ENCODE data around the gene DARS1. TPM values are rescaled to one million over a fixed set of nuclear protein-coding genes. Genes with fewer than 3 reads are reported as not detected.
"Not testable (repeated sequence)": the region's sequence is repeated elsewhere in the genome, so short reads cannot be mapped to it uniquely, and the experiment has no call there.

Gene DARS1
- total RNA-seq, 1 donor from 2014 or later = 63.1 TPM

DNA sequence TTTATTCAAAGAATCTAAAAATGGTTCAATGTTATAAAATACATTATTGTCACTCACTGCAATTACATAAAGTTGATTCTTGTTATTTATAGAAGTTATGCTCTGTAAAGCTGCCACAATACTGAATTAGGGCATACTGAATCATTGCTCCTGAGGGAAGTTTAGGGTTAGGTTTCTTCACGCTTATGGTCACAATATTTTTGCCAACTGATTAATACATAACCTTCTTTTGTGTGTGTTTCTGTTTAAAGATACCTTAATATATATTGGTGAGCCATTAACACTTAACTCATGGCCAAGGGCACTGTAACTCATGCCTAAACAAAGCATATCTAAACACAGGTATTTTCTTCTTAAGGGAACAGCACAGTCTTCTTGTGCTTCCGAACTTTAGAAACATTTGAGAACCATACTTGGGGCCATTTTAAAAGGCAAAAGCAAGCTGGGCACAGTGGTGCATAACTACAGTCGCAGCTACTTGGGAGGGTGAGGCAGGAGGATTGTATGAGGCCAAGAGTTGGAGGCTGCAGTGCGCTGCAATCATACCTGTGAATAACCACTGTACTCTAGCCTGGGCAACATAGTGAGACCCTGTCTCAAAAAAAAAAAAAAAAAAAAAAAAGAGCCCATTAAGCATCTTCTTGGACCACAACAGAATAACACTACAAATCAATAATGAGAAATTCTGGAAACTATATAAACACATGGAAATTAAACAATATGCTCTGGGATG, 15.6 kb downstream of the DARS1 start:
- Histone ChIP-seq H3K4me1 (no peaks in the 10 kb centered on the region), H3K27ac (no peak overlapping the region), H3K27me3 (no peaks in the 10 kb centered on the region), H3K36me3 (no peaks in the 10 kb centered on the region), H3K9me3 (no peaks in the 10 kb centered on the region), H3K4me3 (no peak overlapping the region)
- no peak for DNase-seq (ENCODE audit: extremely low spot score in 2 of 2)
- TF ChIP-seq POLR2A (IDR thresholded peaks at IDR 0.05) (no peak), POLR2AphosphoS5 (IDR thresholded peaks at IDR 0.05; ENCODE audit: insufficient read depth in 1 of 2, low read depth in 1 of 2) (no peak)
- TF ChIP-seq, protein P1, sequence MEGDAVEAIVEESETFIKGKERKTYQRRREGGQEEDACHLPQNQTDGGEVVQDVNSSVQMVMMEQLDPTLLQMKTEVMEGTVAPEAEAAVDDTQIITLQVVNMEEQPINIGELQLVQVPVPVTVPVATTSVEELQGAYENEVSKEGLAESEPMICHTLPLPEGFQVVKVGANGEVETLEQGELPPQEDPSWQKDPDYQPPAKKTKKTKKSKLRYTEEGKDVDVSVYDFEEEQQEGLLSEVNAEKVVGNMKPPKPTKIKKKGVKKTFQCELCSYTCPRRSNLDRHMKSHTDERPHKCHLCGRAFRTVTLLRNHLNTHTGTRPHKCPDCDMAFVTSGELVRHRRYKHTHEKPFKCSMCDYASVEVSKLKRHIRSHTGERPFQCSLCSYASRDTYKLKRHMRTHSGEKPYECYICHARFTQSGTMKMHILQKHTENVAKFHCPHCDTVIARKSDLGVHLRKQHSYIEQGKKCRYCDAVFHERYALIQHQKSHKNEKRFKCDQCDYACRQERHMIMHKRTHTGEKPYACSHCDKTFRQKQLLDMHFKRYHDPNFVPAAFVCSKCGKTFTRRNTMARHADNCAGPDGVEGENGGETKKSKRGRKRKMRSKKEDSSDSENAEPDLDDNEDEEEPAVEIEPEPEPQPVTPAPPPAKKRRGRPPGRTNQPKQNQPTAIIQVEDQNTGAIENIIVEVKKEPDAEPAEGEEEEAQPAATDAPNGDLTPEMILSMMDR (IDR thresholded peaks at IDR 0.05) = no peak
- intact Hi-C loops (cut with DNase I) = no loop called here

DNA sequence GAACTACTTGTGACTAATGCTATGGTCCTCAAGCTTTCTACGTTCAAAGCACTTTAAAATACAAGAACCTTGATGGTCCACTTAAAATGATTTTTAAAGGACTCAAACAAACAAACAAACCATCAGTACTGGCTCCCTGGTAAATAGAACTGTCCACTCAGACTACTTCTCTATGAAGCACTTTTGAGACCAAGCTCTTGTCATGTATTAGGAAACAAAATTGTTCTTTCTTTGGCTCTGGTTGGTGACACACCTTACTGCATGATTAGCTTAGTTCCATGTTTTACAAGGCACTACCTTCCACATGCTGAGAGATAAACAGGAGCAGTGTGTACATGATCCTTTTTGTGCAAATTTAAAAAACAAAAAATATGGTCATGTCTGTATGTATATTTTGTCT, 19.7 kb downstream of the DARS1 start:
- H3K4me3 ChIP-seq = no peak overlapping the region
- intact Hi-C loops (cut with DNase I) = no loop called here
- no peaks in the 10 kb centered on the region for H3K27me3 ChIP-seq
- no peaks in the 10 kb centered on the region for H3K9me3 ChIP-seq
- H3K27ac ChIP-seq = no peak overlapping the region
- no peak for DNase-seq (ENCODE audit: extremely low spot score in 2 of 2)
- peaks cover 0 to 3% of the 10 kb centered on the region in 2 donors for H3K36me3 ChIP-seq
- TF ChIP-seq, protein P1 (IDR thresholded peaks at IDR 0.05) = no peak
- TF ChIP-seq POLR2AphosphoS5 (IDR thresholded peaks at IDR 0.05; ENCODE audit: insufficient read depth in 1 of 2, low read depth in 1 of 2) (no peak), POLR2A (IDR thresholded peaks at IDR 0.05) (no peak)
- H3K4me1 ChIP-seq = peaks cover 12% of the 10 kb centered on the region

DNA sequence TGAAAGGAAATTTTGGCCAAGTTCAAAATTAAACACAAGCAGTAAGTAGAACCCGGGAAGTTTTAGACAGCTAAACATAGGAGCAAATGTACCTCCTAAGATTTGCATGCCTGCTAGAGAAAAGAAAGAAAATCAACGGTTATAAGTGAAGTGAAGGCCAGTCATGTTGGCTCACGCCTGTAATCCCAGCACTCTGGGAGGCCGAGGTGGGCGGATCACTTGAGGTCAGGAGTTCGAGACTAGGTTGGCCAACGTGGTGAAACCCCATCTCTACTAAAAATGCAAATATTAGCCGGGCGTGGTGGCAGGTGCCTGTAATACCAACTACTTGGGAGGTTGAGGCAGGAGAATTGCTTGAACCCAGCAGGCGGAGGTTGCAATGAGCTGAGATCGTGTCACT, 21.0 kb downstream of the DARS1 start:
- H3K36me3 ChIP-seq; DNase-seq (ENCODE audit: extremely low spot score in 2 of 2); H3K9me3 ChIP-seq; H3K27me3 ChIP-seq; H3K4me3 ChIP-seq; intact Hi-C loops (cut with DNase I); H3K27ac ChIP-seq: not testable (repeated sequence)
- peaks cover 20% of the 10 kb centered on the region for H3K4me1 ChIP-seq

DNA sequence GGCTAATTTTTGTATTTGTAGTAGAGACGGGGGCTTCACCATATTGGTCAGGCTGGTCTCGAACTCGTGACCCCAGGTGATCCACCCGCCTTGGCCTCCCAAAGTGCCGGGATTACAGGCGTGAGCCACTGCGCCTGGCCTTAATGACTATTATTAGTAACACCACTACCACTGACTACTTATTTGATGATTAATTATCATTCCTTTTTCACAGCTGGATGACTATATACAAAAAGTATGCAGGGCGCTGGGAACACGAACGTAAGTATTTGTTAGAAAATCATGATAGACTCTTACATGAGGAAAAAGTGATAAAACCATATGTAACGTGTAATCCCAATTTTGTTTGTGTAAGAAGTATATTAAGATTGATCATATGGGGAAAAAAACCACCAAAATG, 21.6 kb downstream of the DARS1 start:
- intact Hi-C loops (cut with DNase I) = no loop called here
- Histone ChIP-seq H3K9me3 (no peaks in the 10 kb centered on the region), H3K27ac (no peak overlapping the region), H3K27me3 (no peaks in the 10 kb centered on the region), H3K4me1 (peaks cover 20% of the 10 kb centered on the region), H3K36me3 (peaks cover 0 to 3% of the 10 kb centered on the region in 2 donors), H3K4me3 (no peak overlapping the region)
- TF ChIP-seq POLR2AphosphoS5 (IDR thresholded peaks at IDR 0.05; ENCODE audit: insufficient read depth in 1 of 2, low read depth in 1 of 2) (no peak), POLR2A (IDR thresholded peaks at IDR 0.05) (no peak)
- TF ChIP-seq, protein P1 (IDR thresholded peaks at IDR 0.05) = no peak
- DNase-seq (ENCODE audit: extremely low spot score in 2 of 2) = no peak

DNA sequence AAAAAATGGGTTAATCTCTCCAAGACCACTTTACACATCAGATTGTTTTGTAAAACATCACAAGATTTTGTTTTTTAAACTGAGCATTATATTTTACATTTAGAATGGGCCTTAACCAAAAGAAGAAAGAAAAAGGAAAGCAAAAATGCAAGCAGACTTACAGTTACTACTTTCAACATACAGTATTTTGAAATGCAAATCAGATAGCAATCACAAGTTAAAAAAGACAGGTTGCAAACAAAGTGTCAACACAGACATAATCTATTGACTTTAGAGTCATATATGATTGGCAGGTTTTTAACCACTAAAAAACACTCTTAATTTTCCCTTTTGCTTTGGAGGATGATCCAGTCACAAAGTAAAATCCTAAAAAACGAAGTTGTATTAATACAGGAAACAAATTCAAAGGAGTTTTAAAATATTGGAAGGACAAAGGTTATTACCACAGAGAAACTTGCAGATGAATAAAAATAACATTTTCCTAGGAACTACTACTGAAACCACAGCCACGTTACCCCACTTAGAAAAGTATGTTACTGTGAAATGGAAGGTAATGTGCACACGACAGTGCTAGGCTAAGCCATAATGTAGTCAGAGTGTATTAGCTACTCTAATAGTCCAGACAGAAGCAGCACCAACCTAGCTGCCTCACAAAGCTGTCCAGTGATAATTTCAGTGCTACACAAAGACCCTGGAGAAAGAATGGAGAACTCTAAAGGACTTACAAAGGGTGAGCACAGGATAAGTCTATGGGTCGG, 22.9 kb downstream of the DARS1 start:
- Histone ChIP-seq H3K9me3 (no peaks in the 10 kb centered on the region), H3K4me3 (no peak overlapping the region), H3K27ac (no peak overlapping the region), H3K27me3 (no peaks in the 10 kb centered on the region), H3K4me1 (peaks cover 20% of the 10 kb centered on the region), H3K36me3 (peaks cover 0 to 3% of the 10 kb centered on the region in 2 donors)
- DNase-seq (ENCODE audit: extremely low spot score in 2 of 2) = no peak
- TF ChIP-seq POLR2AphosphoS5 (IDR thresholded peaks at IDR 0.05; ENCODE audit: insufficient read depth in 1 of 2, low read depth in 1 of 2) = no peak
- TF ChIP-seq, protein P1 (IDR thresholded peaks at IDR 0.05) = no peak
- no peak for TF ChIP-seq POLR2A (IDR thresholded peaks at IDR 0.05)
- intact Hi-C loops (cut with DNase I) = no loop called here

All from vagina (tissue), 2 donors.